RWPE2 (cell line): ENCODE data around the gene ARHGAP44.

Source experiments
- ATAC-seq: fragments of 200-7000 bp; cut with Tn5 transposase; 3 replicates; pipeline ENCODE4 v1.9.1; 2021; ENCODE audit warnings: low read depth
- DNase-seq: peaks from one replicate; pipeline ENCODE4 v3.0.0-alpha.2; 2020; ENCODE audit warnings: low spot score
- H3K27ac ChIP-seq: fragments of 450-650 bp; 2 replicates; pipeline ENCODE4 v1.5.1; 2017; ENCODE audit warnings: mild to moderate bottlenecking; ENCODE audit not compliant: poor library complexity, severe bottlenecking
- H3K27me3 ChIP-seq: fragments of 250-450 bp; sonication (Bioruptor Pico); 2 replicates; pipeline ENCODE4 v1.5.1; 2021; ENCODE audit warnings: mild to moderate bottlenecking, moderate library complexity; ENCODE audit not compliant: insufficient read depth, poor library complexity, severe bottlenecking
- H3K36me3 ChIP-seq: fragments of 250-450 bp; sonication (Bioruptor Pico); 2 replicates; pipeline ENCODE4 v1.5.1; 2020; ENCODE audit warnings: low read depth, mild to moderate bottlenecking, moderate library complexity
- H3K4me1 ChIP-seq: fragments of 250-450 bp; sonication (Bioruptor Pico); 2 replicates; pipeline ENCODE4 v1.5.1; 2021; ENCODE audit warnings: mild to moderate bottlenecking, moderate library complexity; ENCODE audit not compliant: insufficient read depth, poor library complexity, severe bottlenecking
- H3K4me3 ChIP-seq: fragments of 250-450 bp; sonication (Bioruptor Pico); 2 replicates; pipeline ENCODE4 v1.5.1; 2021; ENCODE audit warnings: mild to moderate bottlenecking, moderate library complexity; ENCODE audit not compliant: severe bottlenecking
- H3K9me3 ChIP-seq: fragments of 250-450 bp; sonication (Bioruptor Pico); 2 replicates; pipeline ENCODE4 v1.5.1; 2021; ENCODE audit warnings: mild to moderate bottlenecking, moderate library complexity; ENCODE audit not compliant: severe bottlenecking
- TF ChIP-seq, protein P1 (sequence below): fragments of 450-650 bp; IDR thresholded peaks from one replicate; pipeline ENCODE4 v1.5.1; 2017; ENCODE audit warnings: mild to moderate bottlenecking, moderate library complexity; ENCODE audit not compliant: poor library complexity, severe bottlenecking

The ARHGAP44 gene

DNA sequence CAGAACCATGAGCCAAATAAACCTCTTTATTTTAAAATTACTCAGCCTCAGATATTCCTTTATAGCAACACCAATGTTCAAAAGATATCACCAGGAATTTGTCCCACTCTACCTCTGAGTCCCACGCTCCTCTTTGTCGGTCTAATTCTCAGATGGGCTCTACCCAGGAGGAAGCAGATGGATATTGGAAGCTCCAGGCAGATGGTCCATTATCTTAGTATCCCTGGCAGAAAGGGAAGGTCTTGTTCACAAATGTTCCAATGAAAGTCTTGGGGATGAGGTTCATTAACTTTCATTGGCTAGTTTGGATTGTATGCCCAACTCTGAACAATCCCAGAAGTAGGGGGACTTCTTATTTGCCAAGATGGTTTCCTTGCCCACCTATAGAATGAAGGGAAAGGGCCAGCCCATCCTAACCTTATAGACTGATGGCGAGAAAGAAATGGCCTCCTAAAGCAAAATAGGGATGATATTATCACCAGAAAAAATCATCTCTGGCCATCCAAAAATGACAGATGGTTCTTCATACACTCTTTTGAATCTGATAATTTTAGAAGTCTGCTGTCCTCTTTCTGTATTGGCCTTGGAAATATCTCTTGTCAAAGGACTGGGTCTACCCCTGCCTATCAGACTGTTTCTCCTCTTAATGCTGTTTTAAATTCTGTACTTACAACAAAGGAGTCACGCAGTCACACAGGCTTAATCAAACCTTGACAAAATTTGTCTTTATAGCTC is 249.8 kb downstream of the ARHGAP44 start:
- H3K4me1 ChIP-seq: no peaks in the 10 kb centered on the region
- no peak overlapping the region for H3K4me3 ChIP-seq
- no peaks in the 10 kb centered on the region for H3K9me3 ChIP-seq
- H3K27me3 ChIP-seq: no peaks in the 10 kb centered on the region
- H3K27ac ChIP-seq: no peak overlapping the region
- no peaks in the 10 kb centered on the region for H3K36me3 ChIP-seq
- ATAC-seq (no peak), DNase-seq (no peak)
- TF ChIP-seq, protein P1, sequence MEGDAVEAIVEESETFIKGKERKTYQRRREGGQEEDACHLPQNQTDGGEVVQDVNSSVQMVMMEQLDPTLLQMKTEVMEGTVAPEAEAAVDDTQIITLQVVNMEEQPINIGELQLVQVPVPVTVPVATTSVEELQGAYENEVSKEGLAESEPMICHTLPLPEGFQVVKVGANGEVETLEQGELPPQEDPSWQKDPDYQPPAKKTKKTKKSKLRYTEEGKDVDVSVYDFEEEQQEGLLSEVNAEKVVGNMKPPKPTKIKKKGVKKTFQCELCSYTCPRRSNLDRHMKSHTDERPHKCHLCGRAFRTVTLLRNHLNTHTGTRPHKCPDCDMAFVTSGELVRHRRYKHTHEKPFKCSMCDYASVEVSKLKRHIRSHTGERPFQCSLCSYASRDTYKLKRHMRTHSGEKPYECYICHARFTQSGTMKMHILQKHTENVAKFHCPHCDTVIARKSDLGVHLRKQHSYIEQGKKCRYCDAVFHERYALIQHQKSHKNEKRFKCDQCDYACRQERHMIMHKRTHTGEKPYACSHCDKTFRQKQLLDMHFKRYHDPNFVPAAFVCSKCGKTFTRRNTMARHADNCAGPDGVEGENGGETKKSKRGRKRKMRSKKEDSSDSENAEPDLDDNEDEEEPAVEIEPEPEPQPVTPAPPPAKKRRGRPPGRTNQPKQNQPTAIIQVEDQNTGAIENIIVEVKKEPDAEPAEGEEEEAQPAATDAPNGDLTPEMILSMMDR: no peak
